GM12864 (cell line): ENCODE data around the gene DLD.
"Not testable (repeated sequence)": the region's sequence is repeated elsewhere in the genome, so short reads cannot be mapped to it uniquely, and the experiment has no call there.

Source experiments
- DNase-seq: peaks from one replicate; pipeline ENCODE4 v3.0.0-alpha.2; 2011; ENCODE audit warnings: low read depth
- H3K4me3 ChIP-seq: 2 replicates; pipeline ENCODE4 v1.5.1; 2011; ENCODE audit warnings: mild to moderate bottlenecking, low read depth, low read length, control low read depth
- CTCF ChIP-seq: IDR thresholded peaks from 2 replicates; pipeline ENCODE4 v1.5.1; 2011; ENCODE audit warnings: low read depth, mild to moderate bottlenecking, moderate library complexity, low read length, control low read depth, inconsistent platforms; ENCODE audit errors: missing control alignments

DLD gene

GRCh38 chr7:107890962-107891635 is at the start of gene DLD:
TSS of gene DLD (plus strand) at chr7:107891183. CDS start at chr7:107891251, 68 bp downstream.
- peak within 1 kb of the TSS; percentile 85 for H3K4me3 ChIP-seq
- TF ChIP-seq CTCF = no peak
- peak; percentile 71 for DNase-seq

GRCh38 chr7:107842213-107842612 is 48.8 kb upstream of the DLD start:
- no peak overlapping the region for H3K4me3 ChIP-seq
- no peak for TF ChIP-seq CTCF
- no peak for DNase-seq

- H3K4me3 ChIP-seq = no peak overlapping the region
- TF ChIP-seq CTCF = no peak
- no peak for DNase-seq
Measured at GRCh38 chr7:107843184-107843583, 47.8 kb upstream of the DLD start.

GRCh38 chr7:107846324-107846723 is 44.7 kb upstream of the DLD start:
- no peak for TF ChIP-seq CTCF
- no peak overlapping the region for H3K4me3 ChIP-seq
- no peak for DNase-seq

GRCh38 chr7:107847168-107847835 is 43.7 kb upstream of the DLD start:
- DNase-seq = no peak
- TF ChIP-seq CTCF = no peak
- no peak overlapping the region for H3K4me3 ChIP-seq

- not testable (repeated sequence) for H3K4me3 ChIP-seq, DNase-seq
Measured at GRCh38 chr7:107847836-107848175, 43.2 kb upstream of the DLD start.

GRCh38 chr7:107848211-107848610 is 42.8 kb upstream of the DLD start:
- not testable (repeated sequence) for H3K4me3 ChIP-seq, DNase-seq

- H3K4me3 ChIP-seq = no peak overlapping the region
- no peak for TF ChIP-seq CTCF
- DNase-seq = no peak
Measured at GRCh38 chr7:107850216-107850615, 40.8 kb upstream of the DLD start.
